Heart left ventricle (tissue), 16 donors: Measurements from ENCODE around the gene CD300LD. TPM values are rescaled to one million over a fixed set of nuclear protein-coding genes. Genes with fewer than 3 reads are reported as not detected.
A peak's percentile ranks its signal among the peaks of the same experiment; 100 is the strongest.

Experiments
- ATAC-seq, 4 donors: fragments of 200-7000 bp; cut with Tn5 transposase; one replicate each; pipeline ENCODE4 v1.9.1; 2020 to 2022; ENCODE audit warnings: moderate library complexity in 4 of 4, mild to moderate bottlenecking in 3 of 4, moderate number of reproducible peaks in 1 of 4
- DNase-seq, 5 donors: peaks; one replicate each; pipeline ENCODE4 v3.0.0-alpha.2; 2020
- H3K27ac ChIP-seq, 12 donors: fragments of 200-600 bp; sonication (generic) in 4 of 12; one replicate each; pipeline versions ENCODE4 v1.5.0 to v1.8.0; 2016 to 2022; ENCODE audit warnings: mild to moderate bottlenecking in 2 of 12
- H3K27me3 ChIP-seq, 9 donors: fragments of 200-600 bp; sonication (generic) in 2 of 9; one replicate each; pipeline versions ENCODE4 v1.5.1 to v1.8.0; 2016 to 2022; ENCODE audit warnings: mild to moderate bottlenecking in 3 of 9
- H3K36me3 ChIP-seq, 9 donors: fragments of 200-600 bp; sonication (generic) in 2 of 9; one replicate each; pipeline versions ENCODE4 v1.5.0 to v1.8.0; 2018 to 2022; ENCODE audit warnings: mild to moderate bottlenecking in 2 of 9
- H3K4me1 ChIP-seq, 12 donors: fragments of 200-600 bp; sonication (generic) in 4 of 12; one replicate each; pipeline versions ENCODE4 v1.5.0 to v1.8.0; 2016 to 2022; ENCODE audit warnings: mild to moderate bottlenecking in 3 of 12
- H3K4me3 ChIP-seq, 12 donors: fragments of 200-600 bp; sonication (generic) in 4 of 12; one replicate each; pipeline versions ENCODE4 v1.5.0 to v1.8.0; 2017 to 2022; ENCODE audit warnings: mild to moderate bottlenecking in 9 of 12, moderate library complexity in 4 of 12
- H3K9me3 ChIP-seq, 12 donors: fragments of 200-600 bp; sonication (generic) in 4 of 12; one replicate each; pipeline versions ENCODE4 v1.5.0 to v1.8.0; 2016 to 2022; ENCODE audit warnings: mild to moderate bottlenecking in 1 of 12
- POLR2A ChIP-seq, 2 donors: fragments of 450-650 bp; IDR thresholded peaks; one replicate each; pipeline ENCODE4 v1.6.1; 2017; ENCODE audit warnings: antibody characterized with exemption in 2 of 2, mild to moderate bottlenecking in 2 of 2, moderate library complexity in 2 of 2
- WGBS, 4 donors: extraction: QIAGEN DNeasy Blood & Tissue Kit in 2 of 4; methylation state at CpG; one replicate each; pipeline versions ENCODE4 v1.1.5 to v1.1.7; 2013 to 2018; 5-methylcytosine and 5-hydroxymethylcytosine counted together
- intact Hi-C, 10 donors: fragments of 100-400 bp; cut with DNase I; formaldehyde crosslinking; loops; one replicate each; pipeline versions ENCODE4 v1.11.1 to v1.14.2; 2022
- polyA plus RNA-seq, 2 donors: library from polyadenylated mRNA; stranded (reverse); fragments of 200-250 nt; gene quantifications; one replicate each; pipeline ENCODE4 v1.2.3, GENCODE V29; 2013
- total RNA-seq, 9 donors: library from RNA; depleted of rRNA in 2 of 9; stranded (reverse); fragments of >200 nt in 2 of 9; fragmentation: NEBNext Ultra II Directional in 3 of 9; extraction: Animal tissue kit (Norgen Biotek cat#: 25700) in 3 of 9; gene quantifications; one replicate each; pipeline versions ENCODE4 v1.1.0 to v1.2.4, GENCODE V29; 2016 to 2023
- TF ChIP-seq, protein P1 (sequence below), 12 donors: fragments of 200-600 bp; sonication (generic) in 4 of 12; IDR thresholded peaks; one replicate each; pipeline versions ENCODE4 v1.5.0 to v1.8.0; 2018 to 2022; ENCODE audit warnings: antibody characterized with exemption in 12 of 12, mild to moderate bottlenecking in 5 of 12
- donor health status: ischemic (EF 13 %, LVEDD 7.1; RV severe dilation, severe dysfunction).
- donor health status: healthy with polysubstance abuse.
- donor health status: DM: no; HTN: yes; CAD: no.
- donor health status: DM: no; HTN: no; CAD: no.
- donor health status: ischemic (EF 25% LVEDD 6.9; RV normal size, moderate dysfunction).
- donor health status: ischemic (EF 25% LVEDD 5.7; RV mildly dilated, moderate dysfunction).
- donor health status: healthy.
- donor health status: DM: yes; HTN: yes; CAD: no.
- donor health status: ischemic (EF 35%, LVEDD 5.7; RV mildly dilated, moderate dysfunction).
- donor health status: nonischemic (EF 11% LVEDD 7.7; RV severe dilation, severe dysfunction).
- donor health status: DM: yes; HTN: yes; CAD: no.
- donor health status: PGD.
- donor health status: ischemic (EF 29% LVEDD 5.4; RV normal size, mild dysfunction).
- donor health status: nonischemic (EF 23%, LVEDD 6.1; RV moderate dilation, normal function).

Gene CD300LD
- total and polyA plus RNA-seq, 11 donors: not detected

DNA sequence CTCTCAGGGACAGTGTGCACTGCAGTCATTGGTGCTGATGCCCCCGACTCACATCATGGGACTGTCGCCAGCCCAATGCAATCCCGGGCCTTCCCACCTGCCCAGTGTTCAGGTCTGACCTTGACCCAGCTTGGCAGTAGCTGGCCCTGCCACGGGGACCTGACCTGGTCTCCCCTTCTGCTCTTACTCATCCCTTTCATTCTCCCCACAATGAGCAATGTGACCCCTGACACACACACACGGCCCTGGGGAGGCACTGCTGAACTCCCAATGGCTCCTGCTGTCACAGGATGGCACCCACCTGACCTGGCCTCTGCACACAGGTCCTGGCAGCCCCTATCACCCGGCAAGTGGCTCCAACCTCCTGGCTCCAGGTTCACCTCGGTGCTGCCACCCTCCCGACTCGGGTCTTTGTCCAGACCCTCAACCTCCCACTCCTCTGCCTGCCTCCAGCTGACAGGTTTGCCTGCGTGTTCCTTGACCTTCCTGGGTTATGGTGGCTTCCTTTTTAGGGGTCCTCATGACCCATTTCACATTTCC, 52.7 kb downstream of the CD300LD start:
- intact Hi-C loops: no loop called here
- peaks cover 0 to 9% (median 0%) of the 10 kb centered on the region in 12 donors for H3K9me3 ChIP-seq
- no peaks in the 10 kb centered on the region for H3K4me1 ChIP-seq
- WGBS, 4 donors: 69 to 77% (median 73%) methylated on average over 10 of the region's 10 CpGs
- TF ChIP-seq, protein P1, sequence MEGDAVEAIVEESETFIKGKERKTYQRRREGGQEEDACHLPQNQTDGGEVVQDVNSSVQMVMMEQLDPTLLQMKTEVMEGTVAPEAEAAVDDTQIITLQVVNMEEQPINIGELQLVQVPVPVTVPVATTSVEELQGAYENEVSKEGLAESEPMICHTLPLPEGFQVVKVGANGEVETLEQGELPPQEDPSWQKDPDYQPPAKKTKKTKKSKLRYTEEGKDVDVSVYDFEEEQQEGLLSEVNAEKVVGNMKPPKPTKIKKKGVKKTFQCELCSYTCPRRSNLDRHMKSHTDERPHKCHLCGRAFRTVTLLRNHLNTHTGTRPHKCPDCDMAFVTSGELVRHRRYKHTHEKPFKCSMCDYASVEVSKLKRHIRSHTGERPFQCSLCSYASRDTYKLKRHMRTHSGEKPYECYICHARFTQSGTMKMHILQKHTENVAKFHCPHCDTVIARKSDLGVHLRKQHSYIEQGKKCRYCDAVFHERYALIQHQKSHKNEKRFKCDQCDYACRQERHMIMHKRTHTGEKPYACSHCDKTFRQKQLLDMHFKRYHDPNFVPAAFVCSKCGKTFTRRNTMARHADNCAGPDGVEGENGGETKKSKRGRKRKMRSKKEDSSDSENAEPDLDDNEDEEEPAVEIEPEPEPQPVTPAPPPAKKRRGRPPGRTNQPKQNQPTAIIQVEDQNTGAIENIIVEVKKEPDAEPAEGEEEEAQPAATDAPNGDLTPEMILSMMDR (IDR thresholded peaks at IDR 0.05): no peak
- no peak for TF ChIP-seq POLR2A (IDR thresholded peaks at IDR 0.05)
- H3K27me3 ChIP-seq: peaks cover 0 to 12% (median 0%) of the 10 kb centered on the region in 9 donors
- no peak for DNase-seq
- no peak overlapping the region for H3K27ac ChIP-seq
- ATAC-seq: no peak
- H3K36me3 ChIP-seq: no peaks in the 10 kb centered on the region
- H3K4me3 ChIP-seq: no peak overlapping the region

DNA sequence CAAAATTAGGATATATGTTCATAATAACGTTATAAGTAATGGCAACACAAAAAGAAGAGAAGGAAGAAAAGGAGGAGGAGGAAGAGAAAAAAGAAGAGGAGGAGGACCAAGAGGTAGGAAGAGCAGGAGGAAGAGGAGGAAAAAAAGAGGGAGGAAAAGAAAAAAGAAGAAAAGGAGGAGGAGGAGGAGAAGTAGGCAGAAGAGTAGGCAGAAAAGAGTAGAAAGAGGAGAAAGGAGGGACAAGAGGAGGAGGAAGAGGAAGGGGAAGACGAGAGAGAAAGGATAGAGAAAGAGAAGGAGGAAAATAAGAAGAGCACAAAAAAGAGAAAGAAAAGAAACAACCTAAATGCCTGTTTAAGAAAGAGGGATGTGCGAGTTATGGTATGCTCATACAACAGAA, 55.2 kb downstream of the CD300LD start:
- ATAC-seq: no peak
- Histone ChIP-seq H3K27ac (no peak overlapping the region), H3K4me3 (no peak overlapping the region), H3K9me3 (peaks cover 0 to 9% (median 0%) of the 10 kb centered on the region in 12 donors), H3K4me1 (peaks cover 0 to under 1% (median 0%) of the 10 kb centered on the region in 12 donors), H3K27me3 (peaks cover 0 to 11% (median 0%) of the 10 kb centered on the region in 9 donors), H3K36me3 (no peaks in the 10 kb centered on the region)
- intact Hi-C loops: no loop called here
- WGBS, 4 donors: 72 to 77% (median 74%) methylated on average over 3 of the region's 3 CpGs
- no peak for DNase-seq
- TF ChIP-seq POLR2A (IDR thresholded peaks at IDR 0.05): no peak
- TF ChIP-seq, protein P1 (IDR thresholded peaks at IDR 0.05): no peak

DNA sequence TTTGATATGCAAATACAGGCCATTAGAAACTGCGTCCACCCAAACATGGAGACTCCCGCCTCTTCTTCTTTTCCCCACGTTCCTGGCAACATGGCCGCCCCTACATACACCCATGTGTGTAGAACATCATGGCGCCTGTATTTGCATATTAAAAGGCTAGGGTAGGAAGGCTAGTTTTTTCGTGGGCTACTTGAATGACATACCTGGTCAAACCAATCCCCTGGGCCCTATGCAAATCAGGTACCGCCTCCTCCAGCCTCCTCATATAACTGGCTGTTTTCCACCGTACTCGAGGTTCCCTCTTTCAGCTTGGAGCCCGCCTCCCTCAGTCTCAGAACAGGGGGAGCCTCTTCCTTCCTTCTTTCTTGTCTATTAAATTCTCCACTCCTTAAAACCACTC, 60.0 kb downstream of the CD300LD start:
- Histone ChIP-seq H3K27me3 (peaks cover 0 to 15% (median 0%) of the 10 kb centered on the region in 9 donors), H3K4me3 (peak overlapping the region in 5 of 12 donors; percentile 1 to 47 (median 23)), H3K4me1 (peaks cover 0 to 25% (median 0%) of the 10 kb centered on the region in 12 donors), H3K27ac (peak overlapping the region in 3 of 12 donors; percentile 5 to 80 (median 43)), H3K36me3 (no peaks in the 10 kb centered on the region), H3K9me3 (peaks cover 0 to 9% (median 0%) of the 10 kb centered on the region in 12 donors)
- DNase-seq: peak in 4 of 5 donors; percentile 49 to 69 (median 60)
- WGBS, 4 donors: 67 to 73% (median 70%) methylated on average over 10 of the region's 10 CpGs
- intact Hi-C loops: no loop called here
- peak; percentile 46 to 83 (median 78) for ATAC-seq
- TF ChIP-seq, protein P1 (IDR thresholded peaks at IDR 0.05): no peak
- no peak for TF ChIP-seq POLR2A (IDR thresholded peaks at IDR 0.05)

DNA sequence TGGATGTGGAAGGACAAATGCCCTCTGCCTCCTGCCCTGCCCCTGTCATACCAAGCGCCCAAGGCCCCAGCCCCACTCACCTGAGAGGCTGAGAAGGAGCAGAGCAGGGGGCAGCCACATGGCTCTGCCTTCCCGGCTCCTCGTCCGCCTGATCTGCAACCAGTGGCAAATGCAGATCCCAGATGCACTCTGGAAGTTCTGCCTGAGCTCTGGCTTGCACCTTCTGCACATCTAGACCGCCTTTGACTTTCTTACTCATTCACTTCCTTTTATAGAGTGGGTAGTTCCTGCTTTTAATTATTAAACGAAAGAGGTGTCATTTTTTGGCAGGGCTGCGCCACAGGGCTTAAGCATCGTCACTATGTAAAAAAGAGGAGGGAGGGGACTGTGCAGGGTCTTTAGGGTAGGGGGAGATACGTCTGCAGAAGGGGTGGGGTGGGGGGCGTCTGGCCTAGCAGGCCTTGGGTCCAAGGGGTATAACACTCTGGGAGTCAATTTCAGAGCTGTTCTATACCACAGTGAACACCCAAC, 60.8 kb downstream of the CD300LD start, which contains the start of gene CD300LB:
Gene CD300LB (minus strand): TSS at position 245 of the 531 bp plus-strand sequence. CDS start 125 bp downstream, at position 120.
- TF ChIP-seq POLR2A (IDR thresholded peaks at IDR 0.05): no peak
- TF ChIP-seq, protein P1 (IDR thresholded peaks at IDR 0.05): no peak
- peaks cover 0 to 15% (median 0%) of the 10 kb centered on the region in 9 donors for H3K27me3 ChIP-seq
- peak in 2 of 5 donors; percentile 3 to 11 for DNase-seq
- peak within 1 kb of the TSS in 1 of 12 donors; percentile 47 for H3K4me3 ChIP-seq
- H3K36me3 ChIP-seq: no peaks in the 10 kb centered on the region
- peaks cover 0 to 9% (median 0%) of the 10 kb centered on the region in 12 donors for H3K9me3 ChIP-seq
- peak in 1 of 4 donors; percentile 12 for ATAC-seq
- peaks cover 0 to 32% (median 0%) of the 10 kb centered on the region in 12 donors for H3K4me1 ChIP-seq
- intact Hi-C loops: no loop called here
- H3K27ac ChIP-seq: peak within 1 kb of the TSS in 1 of 12 donors; percentile 80
- WGBS, 4 donors: 65 to 70% (median 67%) methylated on average over 10 of the region's 10 CpGs
